Panc1 (cell line): ENCODE measurements around the gene SMCO1.

ENCODE experiments used
- CTCF ChIP-seq: fragments of 450-650 bp; IDR thresholded peaks from 2 replicates; pipeline ENCODE4 v1.5.1; 2017; ENCODE audit warnings: mild to moderate bottlenecking
- POLR2AphosphoS5 ChIP-seq: IDR thresholded peaks from 2 replicates; pipeline ENCODE4 v1.6.1; 2012; ENCODE audit warnings: mild to moderate bottlenecking, low read depth, low read length, moderate library complexity
- TCF7L2 ChIP-seq: IDR thresholded peaks from 2 replicates; pipeline ENCODE4 v1.6.1; 2011; ENCODE audit warnings: mild to moderate bottlenecking, low read depth, low read length, inconsistent platforms
- TF ChIP-seq, protein P1 (sequence below), 2 experiments: IDR thresholded peaks; 2 replicates each; pipeline ENCODE4 v1.6.1; 2011 to 2012; ENCODE audit warnings: low read depth in 2 of 2, control low read depth in 1 of 2, low read length in 1 of 2, mild to moderate bottlenecking in 1 of 2, moderate library complexity in 1 of 2; ENCODE audit not compliant: insufficient read depth in 1 of 2

DNA sequence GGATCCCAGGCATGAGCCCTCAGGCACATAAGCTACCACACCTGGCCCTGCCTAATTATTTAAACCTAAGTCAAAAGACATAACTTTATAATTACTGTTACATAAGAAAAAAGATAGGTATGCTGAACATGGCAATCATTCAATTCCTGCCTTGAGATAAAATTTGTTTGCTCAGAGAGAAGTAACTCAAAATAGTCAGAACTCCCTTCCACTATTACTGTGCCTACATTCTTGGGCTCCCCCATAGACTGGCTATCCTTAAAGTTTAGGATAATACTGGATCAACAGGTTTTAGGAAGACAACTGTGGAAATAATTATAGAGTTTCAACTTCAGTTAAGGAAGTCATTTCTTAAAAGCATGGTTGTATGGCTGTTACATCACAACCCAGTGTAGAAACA, 43.3 kb upstream of the SMCO1 start:
- TF ChIP-seq CTCF (no peak), TCF7L2 (no peak), POLR2AphosphoS5 (no peak)
- TF ChIP-seq, protein P1, sequence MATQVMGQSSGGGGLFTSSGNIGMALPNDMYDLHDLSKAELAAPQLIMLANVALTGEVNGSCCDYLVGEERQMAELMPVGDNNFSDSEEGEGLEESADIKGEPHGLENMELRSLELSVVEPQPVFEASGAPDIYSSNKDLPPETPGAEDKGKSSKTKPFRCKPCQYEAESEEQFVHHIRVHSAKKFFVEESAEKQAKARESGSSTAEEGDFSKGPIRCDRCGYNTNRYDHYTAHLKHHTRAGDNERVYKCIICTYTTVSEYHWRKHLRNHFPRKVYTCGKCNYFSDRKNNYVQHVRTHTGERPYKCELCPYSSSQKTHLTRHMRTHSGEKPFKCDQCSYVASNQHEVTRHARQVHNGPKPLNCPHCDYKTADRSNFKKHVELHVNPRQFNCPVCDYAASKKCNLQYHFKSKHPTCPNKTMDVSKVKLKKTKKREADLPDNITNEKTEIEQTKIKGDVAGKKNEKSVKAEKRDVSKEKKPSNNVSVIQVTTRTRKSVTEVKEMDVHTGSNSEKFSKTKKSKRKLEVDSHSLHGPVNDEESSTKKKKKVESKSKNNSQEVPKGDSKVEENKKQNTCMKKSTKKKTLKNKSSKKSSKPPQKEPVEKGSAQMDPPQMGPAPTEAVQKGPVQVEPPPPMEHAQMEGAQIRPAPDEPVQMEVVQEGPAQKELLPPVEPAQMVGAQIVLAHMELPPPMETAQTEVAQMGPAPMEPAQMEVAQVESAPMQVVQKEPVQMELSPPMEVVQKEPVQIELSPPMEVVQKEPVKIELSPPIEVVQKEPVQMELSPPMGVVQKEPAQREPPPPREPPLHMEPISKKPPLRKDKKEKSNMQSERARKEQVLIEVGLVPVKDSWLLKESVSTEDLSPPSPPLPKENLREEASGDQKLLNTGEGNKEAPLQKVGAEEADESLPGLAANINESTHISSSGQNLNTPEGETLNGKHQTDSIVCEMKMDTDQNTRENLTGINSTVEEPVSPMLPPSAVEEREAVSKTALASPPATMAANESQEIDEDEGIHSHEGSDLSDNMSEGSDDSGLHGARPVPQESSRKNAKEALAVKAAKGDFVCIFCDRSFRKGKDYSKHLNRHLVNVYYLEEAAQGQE (IDR thresholded peaks at IDR 0.05; ENCODE audit: insufficient read depth in 1 of 2, low read depth in 2 of 2, low read length in 1 of 2): no peak
